ENCODE results near the gene NRGN.

NRGN gene

DNA sequence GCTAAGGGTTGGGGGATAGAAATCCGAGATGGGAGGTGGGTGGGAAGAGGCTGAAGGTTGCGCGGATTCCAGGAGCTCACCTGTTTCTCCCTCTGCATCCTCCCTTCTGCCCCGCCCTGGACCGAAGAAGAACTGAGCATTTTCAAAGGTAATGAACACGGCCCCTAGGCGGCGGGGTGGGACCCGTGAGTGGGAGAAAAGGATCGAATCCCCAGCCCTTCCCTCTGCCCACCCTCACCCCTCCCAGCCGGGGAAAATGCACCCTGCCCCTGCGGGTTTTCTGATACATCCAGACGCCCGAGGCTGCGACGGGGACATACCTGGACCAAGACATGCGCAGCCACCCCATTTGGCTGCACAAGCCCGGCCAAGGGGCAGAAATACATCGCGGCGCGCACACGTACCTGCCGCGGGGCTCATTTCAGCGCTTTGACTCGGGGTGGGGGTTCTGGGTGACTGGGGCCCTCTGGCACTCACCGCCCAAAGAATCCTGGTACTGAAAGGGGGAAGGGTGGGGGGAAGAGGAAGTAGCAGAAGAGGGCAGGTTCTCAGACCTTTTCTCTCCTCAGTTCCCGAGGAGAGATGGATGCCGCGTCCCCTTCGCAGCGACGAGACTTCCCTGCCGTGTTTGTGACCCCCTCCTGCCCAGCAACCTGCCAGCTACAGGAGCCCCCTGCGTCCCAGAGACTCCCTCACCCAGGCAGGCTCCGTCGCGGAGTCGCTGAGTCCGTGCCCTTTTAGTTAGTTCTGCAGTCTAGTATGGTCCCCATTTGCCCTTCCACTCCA, 6.3 kb downstream of the NRGN start:
- no peaks in the 10 kb centered on the region for H3K27me3 ChIP-seq
- H3K4me3 ChIP-seq, result peak overlapping the region; percentile 60 to 61
- intact Hi-C loops (cut with DNase I; ENCODE audit: low total_unique reads), result loop anchor here (10.0 kb wide), 1 partner anchor 49 kb away; no protein-coding TSS in a partner anchor
- TF ChIP-seq CTCF (IDR thresholded peaks at IDR 0.05), result no peak
- H3K4me1 ChIP-seq, result peaks cover 0 to 39% (median 10%) of the 10 kb centered on the region in 4 donors
- no peaks in the 10 kb centered on the region for H3K9me3 ChIP-seq
- peaks cover 0 to 7% (median 0%) of the 10 kb centered on the region in 3 donors for H3K36me3 ChIP-seq
- no peak for DNase-seq
- peak overlapping the region; percentile 77 to 80 for H3K27ac ChIP-seq

DNA sequence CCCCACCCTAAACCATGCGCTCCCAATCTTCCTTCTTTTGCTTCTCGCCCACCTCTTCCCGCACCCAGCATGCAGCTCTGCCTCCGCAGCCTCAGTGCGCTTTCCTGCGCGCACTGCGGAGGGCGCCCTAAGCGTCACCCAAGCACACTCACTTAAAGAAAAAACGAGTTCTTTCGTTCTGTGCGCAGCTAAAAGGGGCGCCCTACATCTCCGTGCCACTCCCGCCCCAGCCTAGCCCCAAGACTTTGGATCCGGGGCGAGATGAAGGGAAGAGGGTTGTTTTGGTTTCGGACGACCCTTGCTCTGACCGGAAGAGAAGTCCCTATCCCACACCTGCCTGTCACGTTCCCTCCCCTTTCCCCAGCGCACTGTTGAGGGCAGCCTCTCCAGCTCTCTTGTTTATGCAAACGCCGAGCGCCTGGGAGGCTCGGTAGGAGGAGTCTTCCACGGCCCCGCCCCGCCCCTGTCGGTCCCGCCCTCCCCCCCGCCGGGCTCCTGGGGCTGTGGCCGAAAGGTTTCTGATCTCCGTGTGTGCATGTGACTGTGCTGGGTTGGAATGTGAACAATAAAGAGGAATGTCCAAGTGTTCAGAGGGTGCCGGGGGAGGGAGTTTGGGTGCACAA, 7.0 kb downstream of the NRGN start:
- peak overlapping the region; percentile 60 to 61 for H3K4me3 ChIP-seq
- peaks cover 0 to 36% (median 11%) of the 10 kb centered on the region in 4 donors for H3K4me1 ChIP-seq
- TF ChIP-seq CTCF (IDR thresholded peaks at IDR 0.05), result peak; percentile 34
- H3K27me3 ChIP-seq, result no peaks in the 10 kb centered on the region
- intact Hi-C loops (cut with DNase I; ENCODE audit: low total_unique reads), result loop anchor here (10.0 kb wide), 1 partner anchor 48 kb away; no protein-coding TSS in a partner anchor
- H3K27ac ChIP-seq, result peak overlapping the region; percentile 77 to 80
- H3K36me3 ChIP-seq, result peaks cover 0 to 12% (median 6%) of the 10 kb centered on the region in 3 donors
- H3K9me3 ChIP-seq, result no peaks in the 10 kb centered on the region
- DNase-seq, result peak; percentile 65 to 91

DNA sequence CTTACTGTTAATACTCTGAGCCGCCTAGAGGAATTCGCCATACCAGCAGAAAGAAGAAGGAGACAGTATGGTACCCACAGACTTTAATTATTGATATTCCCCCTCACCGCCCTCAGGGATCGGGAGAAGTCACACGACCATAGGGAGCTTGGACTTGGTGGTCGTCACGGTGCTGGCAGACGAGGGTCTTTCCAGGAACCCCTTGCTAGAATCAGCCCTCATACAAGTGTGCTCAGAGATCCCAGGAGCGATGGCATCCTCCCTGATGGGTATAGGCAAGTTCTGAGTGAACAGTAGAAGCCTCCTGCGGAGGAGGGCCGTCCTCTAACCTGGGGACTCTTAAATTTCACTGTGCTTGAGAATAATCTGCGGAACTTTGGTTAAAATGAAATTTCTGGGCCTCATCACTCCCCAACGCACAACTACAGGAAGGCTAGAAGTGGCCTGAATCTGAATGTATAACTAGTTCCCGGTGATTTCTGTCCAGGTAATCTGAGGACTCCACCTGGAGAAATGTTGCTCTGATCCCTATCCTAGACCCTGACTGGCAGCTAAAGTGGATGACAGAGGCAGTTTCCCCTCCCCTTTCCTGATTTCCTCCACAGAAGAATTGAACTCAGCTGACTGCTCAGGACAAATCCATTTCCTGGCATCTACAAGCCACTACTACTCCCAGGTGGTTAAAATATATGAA, 7.8 kb downstream of the NRGN start:
- Histone ChIP-seq H3K27me3 (no peaks in the 10 kb centered on the region), H3K27ac (peak overlapping the region; percentile 77 to 80), H3K4me3 (peak overlapping the region in 1 of 2 donors; percentile 60), H3K4me1 (peaks cover 0 to 44% (median 15%) of the 10 kb centered on the region in 4 donors), H3K9me3 (no peaks in the 10 kb centered on the region), H3K36me3 (peaks cover 4 to 21% (median 15%) of the 10 kb centered on the region in 3 donors)
- no peak for DNase-seq
- intact Hi-C loops (cut with DNase I; ENCODE audit: low total_unique reads), result loop anchor here (10.0 kb wide), 1 partner anchor 47 kb away; no protein-coding TSS in a partner anchor
- no peak for TF ChIP-seq CTCF (IDR thresholded peaks at IDR 0.05)

- Histone ChIP-seq H3K27me3 (no peaks in the 10 kb centered on the region), H3K4me3 (no peak overlapping the region), H3K36me3 (peaks cover 7 to 26% (median 20%) of the 10 kb centered on the region in 3 donors), H3K4me1 (peaks cover 0 to 49% (median 16%) of the 10 kb centered on the region in 4 donors), H3K27ac (peak overlapping the region; percentile 77 to 80), H3K9me3 (no peaks in the 10 kb centered on the region)
- DNase-seq, result no peak
- intact Hi-C loops (cut with DNase I; ENCODE audit: low total_unique reads), result loop anchor here (10.0 kb wide), 1 partner anchor 47 kb away; no protein-coding TSS in a partner anchor
- no peak for TF ChIP-seq CTCF (IDR thresholded peaks at IDR 0.05)
These were observed 8.3 kb downstream of the NRGN start for GRCh38 chr11:124748100-124748418.

DNA sequence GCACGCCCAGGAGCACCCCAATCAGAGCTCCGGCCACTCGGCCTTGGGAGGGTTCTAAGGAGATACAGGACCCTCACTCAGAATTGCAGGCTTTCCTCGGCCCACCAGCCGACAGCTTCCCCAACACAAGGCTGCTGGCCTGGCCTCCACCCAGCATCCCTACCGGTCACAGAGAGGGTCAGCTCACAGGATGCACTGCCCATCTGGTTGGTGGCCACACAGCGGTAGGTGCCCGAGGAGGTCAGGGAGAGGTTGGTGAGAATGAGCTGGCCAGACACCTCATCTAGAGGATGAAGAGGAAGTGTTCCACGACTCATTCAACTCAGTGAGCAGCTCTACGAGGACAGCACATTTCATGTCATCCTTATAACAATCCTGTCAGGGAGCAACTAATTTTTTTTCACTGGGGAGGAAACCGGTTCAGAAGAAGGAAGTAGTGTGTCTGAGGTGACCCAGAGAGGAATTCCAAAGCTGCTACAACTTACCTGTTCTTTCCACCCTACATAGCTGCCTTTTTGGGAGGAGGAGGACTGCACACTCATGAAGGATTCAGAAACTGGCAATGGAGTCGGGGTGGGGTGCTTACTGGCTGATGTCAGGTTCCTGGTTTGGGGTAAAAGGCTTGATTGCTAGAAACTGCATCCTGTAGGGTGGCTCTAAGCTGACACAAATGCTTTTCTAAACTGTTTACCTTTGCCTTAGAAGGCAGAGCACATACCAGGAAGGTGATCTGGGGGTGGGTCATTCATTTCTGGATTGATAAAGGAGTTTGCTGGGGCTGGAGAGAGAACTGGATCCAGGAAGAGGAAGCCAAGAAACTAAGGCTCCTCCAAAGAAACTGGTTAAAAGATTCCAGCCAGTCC, 9.0 kb downstream of the NRGN start:
- H3K4me3 ChIP-seq, result no peak overlapping the region
- H3K36me3 ChIP-seq, result peaks cover 14 to 32% (median 26%) of the 10 kb centered on the region in 3 donors
- H3K9me3 ChIP-seq, result no peaks in the 10 kb centered on the region
- intact Hi-C loops (cut with DNase I; ENCODE audit: low total_unique reads), result loop anchor here (10.0 kb wide), 1 partner anchor 46 kb away; no protein-coding TSS in a partner anchor
- no peaks in the 10 kb centered on the region for H3K27me3 ChIP-seq
- no peak for TF ChIP-seq CTCF (IDR thresholded peaks at IDR 0.05)
- H3K4me1 ChIP-seq, result peaks cover 0 to 52% (median 18%) of the 10 kb centered on the region in 4 donors
- peak overlapping the region; percentile 77 to 98 for H3K27ac ChIP-seq
- DNase-seq, result no peak

Data from tibial artery (tissue), 4 donors.